GM20000 (cell line): Measurements from ENCODE around the gene FGF22.

Experiments used
- DNase-seq: peaks from one replicate; pipeline ENCODE4 v3.0.0; 2012; ENCODE audit warnings: low spot score
- CTCF ChIP-seq: IDR thresholded peaks from 2 replicates; pipeline ENCODE4 v1.5.1; 2012; ENCODE audit warnings: mild to moderate bottlenecking, control low read depth; ENCODE audit errors: extremely low read depth, missing control alignments

Gene FGF22

GRCh38 chr19:686589-687297, 47.1 kb downstream of the FGF22 start:
- no peak for DNase-seq
- no peak for TF ChIP-seq CTCF

GRCh38 chr19:687569-688166, 48.0 kb downstream of the FGF22 start:
- TF ChIP-seq CTCF, result no peak
- DNase-seq, result no peak

GRCh38 chr19:688214-688613, 48.5 kb downstream of the FGF22 start:
- DNase-seq, result no peak
- no peak for TF ChIP-seq CTCF

- no peak for TF ChIP-seq CTCF
- DNase-seq, result no peak
Measured at GRCh38 chr19:688992-689391, 49.3 kb downstream of the FGF22 start.

GRCh38 chr19:690203-690602, 50.5 kb downstream of the FGF22 start:
- no peak for DNase-seq
- TF ChIP-seq CTCF, result no peak
